ENCODE measurements around the gene RHBDL1.

The RHBDL1 gene

DNA sequence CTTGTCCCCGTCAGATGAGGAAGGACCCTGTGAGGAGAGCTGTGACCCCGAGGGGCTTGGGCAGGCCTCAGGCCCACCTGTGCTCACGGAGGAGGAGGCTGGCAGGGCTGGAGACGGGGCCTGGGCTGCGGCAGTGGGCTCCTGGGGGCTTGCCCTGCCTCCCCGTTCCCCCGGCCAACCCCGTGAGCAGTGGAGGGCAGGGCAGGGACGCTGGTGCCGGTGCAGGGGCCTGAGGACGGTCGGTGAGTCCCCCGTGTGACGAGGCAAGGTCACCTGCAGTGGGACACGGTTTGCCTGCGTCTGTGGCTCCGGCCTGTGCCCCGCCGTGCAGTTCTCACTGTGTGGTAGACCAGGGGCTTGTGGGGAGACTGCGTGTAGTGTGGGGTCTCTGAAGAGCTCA lies 15.9 kb upstream of the RHBDL1 start:
- no peak for DNase-seq (ENCODE audit: low spot score)
- no peak overlapping the region for H3K27ac ChIP-seq
- TF ChIP-seq CTCF (IDR thresholded peaks at IDR 0.05): no peak
- no peak overlapping the region for H3K4me3 ChIP-seq

GRCh38 chr16:660132-660458 lies 15.4 kb upstream of the RHBDL1 start:
- Histone ChIP-seq H3K27ac (peak overlapping the region; percentile 66 to 87), H3K4me3 (peak overlapping the region; percentile 64)
- no peak for DNase-seq (ENCODE audit: low spot score)
- TF ChIP-seq CTCF (IDR thresholded peaks at IDR 0.05): no peak

DNA sequence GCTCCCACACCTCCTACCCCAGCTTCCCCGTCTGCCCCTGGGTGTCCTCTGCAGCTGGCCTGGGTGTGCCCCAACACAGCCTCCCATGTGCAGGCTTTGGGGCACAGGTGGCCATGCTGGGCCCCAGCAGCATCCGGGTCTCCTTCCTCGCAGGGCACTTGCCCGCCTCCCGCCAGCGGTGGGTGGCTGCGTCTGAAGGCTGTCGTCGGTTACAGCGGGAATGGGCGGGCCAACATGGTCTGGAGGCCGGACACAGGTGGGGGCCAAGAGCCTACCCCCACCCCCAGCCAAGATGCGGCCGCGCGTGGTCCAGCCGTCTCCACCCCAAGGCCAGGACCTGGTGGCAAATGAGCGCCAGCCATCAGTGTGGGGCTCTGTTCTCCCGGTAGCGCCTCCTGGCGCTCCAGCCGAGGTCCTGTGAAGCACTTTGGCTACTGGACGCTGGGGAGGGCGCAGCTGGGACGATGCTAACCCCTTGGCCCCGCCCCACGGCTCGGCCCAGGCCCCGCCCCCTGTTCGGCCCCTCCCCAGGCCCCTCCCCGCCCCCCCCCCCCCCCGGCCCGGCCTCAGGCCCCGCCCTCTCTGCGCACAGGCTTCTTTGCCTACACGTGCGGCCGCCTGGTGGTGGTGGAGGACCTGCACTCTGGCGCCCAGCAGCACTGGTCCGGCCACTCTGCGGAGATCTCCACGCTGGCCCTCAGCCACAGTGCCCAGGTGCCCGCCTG lies 14.8 kb upstream of the RHBDL1 start:
- H3K27ac ChIP-seq: peak overlapping the region; percentile 66 to 87
- peak overlapping the region; percentile 64 for H3K4me3 ChIP-seq
- peak; percentile 92 for DNase-seq (ENCODE audit: low spot score)
- peak; percentile 28 for TF ChIP-seq CTCF (IDR thresholded peaks at IDR 0.05)

DNA sequence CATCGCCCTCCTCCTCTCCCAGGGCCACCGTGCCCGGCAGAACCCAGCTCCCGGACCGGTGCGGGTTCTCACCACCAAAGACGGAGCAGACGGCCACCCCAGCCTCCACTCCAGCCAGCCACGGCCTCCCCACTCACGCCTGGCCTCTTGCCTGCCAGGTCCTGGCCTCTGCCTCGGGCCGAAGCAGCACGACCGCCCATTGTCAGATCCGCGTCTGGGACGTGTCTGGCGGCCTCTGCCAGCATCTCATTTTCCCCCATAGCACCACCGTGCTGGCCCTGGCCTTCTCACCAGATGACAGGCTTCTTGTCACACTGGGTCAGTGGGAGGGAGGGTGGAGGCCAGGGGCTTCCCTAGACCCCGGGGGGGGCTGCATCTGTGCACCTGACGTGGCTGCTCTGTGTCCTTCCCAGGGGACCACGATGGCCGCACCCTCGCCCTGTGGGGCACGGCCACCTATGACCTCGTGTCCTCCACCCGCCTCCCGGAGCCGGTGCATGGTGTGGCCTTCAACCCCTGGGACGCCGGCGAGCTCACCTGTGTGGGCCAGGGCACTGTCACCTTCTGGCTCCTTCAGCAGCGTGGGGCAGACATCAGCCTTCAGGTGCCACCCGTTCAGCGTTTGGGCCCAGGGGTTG lies 14.2 kb upstream of the RHBDL1 start:
- DNase-seq (ENCODE audit: low spot score): no peak
- TF ChIP-seq CTCF (IDR thresholded peaks at IDR 0.05): no peak
- Histone ChIP-seq H3K4me3 (peak overlapping the region; percentile 54), H3K27ac (peak overlapping the region in 1 of 2 donors; percentile 75)

GRCh38 chr16:662095-662494 lies 13.4 kb upstream of the RHBDL1 start:
- no peak for DNase-seq (ENCODE audit: low spot score)

DNA sequence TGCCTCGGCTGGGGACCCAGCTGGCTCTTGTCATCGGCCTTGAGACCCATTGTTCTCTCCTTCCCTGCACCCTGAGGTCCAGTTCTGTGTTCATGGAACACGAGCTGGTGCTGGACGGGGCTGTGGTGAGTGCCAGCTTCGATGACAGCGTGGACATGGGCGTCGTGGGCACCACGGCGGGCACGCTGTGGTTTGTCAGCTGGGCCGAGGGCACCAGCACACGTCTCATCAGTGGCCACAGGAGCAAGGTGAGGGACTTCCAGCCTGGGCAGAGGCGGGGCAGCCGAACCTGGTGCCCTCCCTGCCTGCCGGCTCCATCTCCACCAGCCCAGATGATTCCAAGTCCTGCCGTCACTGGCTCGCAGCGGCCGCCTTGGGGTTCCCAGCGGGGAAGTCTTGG lies 12.9 kb upstream of the RHBDL1 start:
- DNase-seq (ENCODE audit: low spot score): no peak
- Histone ChIP-seq H3K4me3 (no peak overlapping the region), H3K27ac (no peak overlapping the region)
- no peak for TF ChIP-seq CTCF (IDR thresholded peaks at IDR 0.05)

More at GRCh38 chr16:662095-662494, 13.4 kb upstream of the RHBDL1 start:
- TF ChIP-seq CTCF (IDR thresholded peaks at IDR 0.05): no peak
- Histone ChIP-seq H3K4me3 (no peak overlapping the region), H3K27ac (no peak overlapping the region)

- H3K4me3 ChIP-seq: no peak overlapping the region
- no peak for TF ChIP-seq CTCF (IDR thresholded peaks at IDR 0.05)
- DNase-seq (ENCODE audit: low spot score): no peak
Observed at GRCh38 chr16:666572-666971, 8.9 kb upstream of the RHBDL1 start.

More at GRCh38 chr16:666572-666971, 8.9 kb upstream of the RHBDL1 start:
- H3K27ac ChIP-seq: no peak overlapping the region
